Stimulated activated CD4-positive, alpha-beta T cell treated with anti-CD3 and anti-CD28 coated beads, TNF-alpha, amount 100 ng/mL, for 24 hours (primary cell): ENCODE results near the gene FOXP2.
A peak's percentile ranks its signal among the peaks of the same experiment; 100 is the strongest.

Source experiments
- DNase-seq, 3 experiments: peaks; one replicate each; pipeline ENCODE4 v3.0.0-alpha.2; 2020; ENCODE audit warnings: low read depth in 3 of 3

Gene FOXP2

DNA sequence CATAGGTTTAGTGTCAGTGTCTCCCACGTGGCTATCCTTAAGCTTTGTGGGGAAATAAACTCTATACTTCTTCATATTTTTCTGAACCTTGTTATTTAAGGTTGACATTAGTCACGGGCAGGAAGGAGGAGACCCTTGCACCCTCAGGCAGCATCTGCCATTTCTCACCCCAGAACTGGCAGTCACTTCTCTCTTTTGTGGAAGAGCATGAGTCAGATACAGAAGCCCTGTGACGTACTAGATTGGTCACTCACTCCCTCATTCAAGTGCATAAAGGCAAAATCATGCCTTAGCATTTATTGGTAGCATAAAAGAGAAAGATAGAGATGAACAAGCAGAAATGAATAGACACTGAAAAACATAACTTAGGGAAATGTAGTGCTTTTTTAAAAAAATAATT is 301.3 kb downstream of the FOXP2 start:
- no peak for DNase-seq

DNA sequence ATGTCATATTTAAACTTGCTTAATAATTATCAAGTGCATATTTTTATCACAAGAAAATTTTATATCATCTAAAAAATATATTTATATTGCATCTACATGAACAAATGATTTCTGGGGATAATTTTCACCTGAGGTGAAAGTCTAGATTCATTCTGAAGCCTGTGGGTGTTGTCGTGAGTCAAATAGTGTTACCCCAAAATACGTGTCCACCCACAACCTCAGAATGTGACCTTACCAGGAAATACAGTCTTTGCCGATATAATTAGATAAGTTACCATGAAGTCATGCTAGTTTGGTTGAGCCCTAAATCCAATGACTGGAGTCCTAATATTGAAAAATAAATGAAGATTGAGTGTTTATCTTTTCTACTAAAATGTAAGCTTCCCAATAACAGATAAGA is 304.2 kb downstream of the FOXP2 start:
- DNase-seq: peak in 1 of 3 experiments; percentile 5

GRCh38 chr7:114720725-114721124 is 306.1 kb downstream of the FOXP2 start:
- DNase-seq: no peak

- DNase-seq: no peak
These were observed 307.9 kb downstream of the FOXP2 start for GRCh38 chr7:114722562-114722961.

- DNase-seq: no peak
These were observed 308.7 kb downstream of the FOXP2 start for GRCh38 chr7:114723308-114723707.

DNA sequence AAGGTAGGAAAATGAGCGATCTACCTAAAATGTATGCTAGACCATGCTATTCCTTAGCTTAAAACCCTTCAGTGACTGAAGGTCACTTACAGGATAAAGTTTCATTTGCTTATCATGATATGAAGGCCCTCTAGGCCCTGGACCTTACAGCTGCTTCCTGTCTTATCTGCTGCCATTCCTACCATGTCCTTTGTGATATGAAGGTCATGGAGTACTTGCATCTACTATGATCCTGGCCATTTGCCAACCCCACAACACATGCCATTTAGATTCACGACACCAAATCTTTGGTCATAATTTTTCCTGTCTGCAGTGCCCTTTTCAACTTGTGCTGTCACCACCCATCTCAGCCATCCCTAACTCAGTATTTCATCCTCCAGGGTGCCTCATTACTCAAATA is 325.5 kb downstream of the FOXP2 start:
- no peak for DNase-seq

- DNase-seq: no peak
These were observed 326.3 kb downstream of the FOXP2 start for GRCh38 chr7:114740941-114741340.

DNA sequence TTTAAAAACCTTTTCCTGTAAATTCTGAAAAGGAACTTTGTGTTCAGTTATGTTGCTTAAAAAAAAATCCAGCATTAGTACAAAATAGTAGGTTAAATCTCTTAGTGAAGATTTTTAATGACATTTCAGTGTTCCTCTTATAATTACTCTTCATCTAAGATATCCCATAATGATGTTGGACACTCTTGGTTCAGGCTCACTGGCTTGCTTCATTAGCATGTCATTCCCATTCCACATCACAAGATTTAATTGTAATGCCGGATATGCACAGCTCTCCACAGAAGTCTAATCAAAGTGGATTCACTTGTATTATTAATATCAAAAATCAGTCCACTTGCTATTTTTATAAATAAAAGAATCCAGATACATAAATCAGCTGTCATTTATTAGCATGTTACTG is 327.3 kb downstream of the FOXP2 start:
- no peak for DNase-seq
